ENCODE results near the gene FBXL17. TPM values are rescaled to one million over a fixed set of nuclear protein-coding genes. Genes with fewer than 3 reads are reported as not detected.

Gene FBXL17
- total RNA-seq, 2 donors from 2014 or later: 14.1 to 22.8 TPM

DNA sequence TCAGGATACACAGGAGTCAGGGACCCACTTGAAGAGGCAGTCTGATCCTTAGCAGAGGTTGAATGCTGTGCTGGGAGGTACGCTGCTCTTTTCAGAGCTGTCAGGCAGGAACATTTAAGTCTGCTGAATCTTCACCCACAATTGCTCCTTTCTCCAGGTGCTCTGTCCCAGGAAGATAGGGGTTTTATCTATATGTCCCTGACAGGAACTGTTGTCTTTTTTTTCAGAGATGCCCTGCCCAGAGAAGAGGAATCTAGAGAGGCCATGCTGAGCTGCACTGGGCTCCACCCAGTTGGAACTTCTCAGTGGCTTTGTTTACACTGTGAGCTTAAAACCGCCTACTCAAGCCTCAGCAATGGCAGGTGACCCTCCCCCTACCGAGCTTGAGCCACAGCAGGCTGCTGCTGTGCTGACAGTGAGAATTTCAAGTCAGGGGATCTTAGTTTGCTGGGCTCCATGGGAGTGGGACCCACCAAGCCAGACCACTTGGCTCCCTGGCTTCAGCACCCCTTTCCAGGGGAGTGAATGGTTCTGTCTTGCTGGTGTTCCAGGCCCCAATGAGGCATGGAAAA is 169.0 kb downstream of the FBXL17 start:
- no peak for DNase-seq
- Histone ChIP-seq H3K9ac (ENCODE audit: low read depth in 2 of 2, low read length in 2 of 2) (no peak overlapping the region), H3K4me3 (no peak overlapping the region), H3K27ac (no peak overlapping the region), H3K36me3 (no peaks in the 10 kb centered on the region), H3K27me3 (no peaks in the 10 kb centered on the region), H3K4me1 (no peaks in the 10 kb centered on the region), H3K9me3 (no peaks in the 10 kb centered on the region)
- TF ChIP-seq CTCF (IDR thresholded peaks at IDR 0.05): no peak
- intact Hi-C loops (cut with DNase I): no loop called here

DNA sequence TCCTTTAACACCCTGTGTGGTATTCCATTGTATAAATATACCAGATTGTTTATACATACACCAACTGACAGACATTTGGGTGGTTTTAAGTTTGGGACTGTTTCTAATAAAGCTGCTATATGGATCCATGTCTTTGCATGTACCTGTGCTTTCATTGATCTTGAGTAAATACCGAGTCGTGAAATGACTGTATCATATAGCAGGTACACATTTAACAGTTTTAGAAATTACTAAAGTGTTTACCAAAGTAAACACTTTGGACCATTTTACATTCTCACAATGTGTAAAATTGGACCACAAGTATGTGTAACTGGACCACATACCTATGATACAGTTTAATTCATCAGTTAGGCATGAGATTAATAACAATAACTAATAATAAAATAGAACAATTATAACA is 175.2 kb downstream of the FBXL17 start:
- H3K9me3 ChIP-seq: no peaks in the 10 kb centered on the region
- intact Hi-C loops (cut with DNase I): no loop called here
- H3K9ac ChIP-seq (ENCODE audit: low read depth in 2 of 2, low read length in 2 of 2): no peak overlapping the region
- no peaks in the 10 kb centered on the region for H3K4me1 ChIP-seq
- H3K4me3 ChIP-seq: no peak overlapping the region
- no peak for TF ChIP-seq CTCF (IDR thresholded peaks at IDR 0.05)
- H3K27ac ChIP-seq: no peak overlapping the region
- no peaks in the 10 kb centered on the region for H3K27me3 ChIP-seq
- no peak for DNase-seq
- H3K36me3 ChIP-seq: no peaks in the 10 kb centered on the region

- intact Hi-C loops (cut with DNase I): no loop called here
- Histone ChIP-seq H3K36me3 (no peaks in the 10 kb centered on the region), H3K4me3 (no peak overlapping the region), H3K27ac (no peak overlapping the region), H3K4me1 (no peaks in the 10 kb centered on the region), H3K27me3 (no peaks in the 10 kb centered on the region), H3K9me3 (no peaks in the 10 kb centered on the region), H3K9ac (ENCODE audit: low read depth in 2 of 2, low read length in 2 of 2) (no peak overlapping the region)
- TF ChIP-seq CTCF (IDR thresholded peaks at IDR 0.05): no peak
- no peak for DNase-seq
Measured at GRCh38 chr5:108201721-108202120, 180.2 kb downstream of the FBXL17 start.

- no peak for TF ChIP-seq CTCF (IDR thresholded peaks at IDR 0.05)
- Histone ChIP-seq H3K4me1 (no peaks in the 10 kb centered on the region), H3K4me3 (no peak overlapping the region), H3K27ac (no peak overlapping the region), H3K9me3 (no peaks in the 10 kb centered on the region), H3K9ac (ENCODE audit: low read depth in 2 of 2, low read length in 2 of 2) (no peak overlapping the region), H3K27me3 (no peaks in the 10 kb centered on the region), H3K36me3 (no peaks in the 10 kb centered on the region)
- intact Hi-C loops (cut with DNase I): no loop called here
- DNase-seq: no peak
Measured at GRCh38 chr5:108196276-108196675, 185.6 kb downstream of the FBXL17 start.

- no peak for TF ChIP-seq CTCF (IDR thresholded peaks at IDR 0.05)
- DNase-seq: no peak
- H3K36me3 ChIP-seq: no peaks in the 10 kb centered on the region
- no peaks in the 10 kb centered on the region for H3K27me3 ChIP-seq
- H3K9me3 ChIP-seq: no peaks in the 10 kb centered on the region
- no peaks in the 10 kb centered on the region for H3K4me1 ChIP-seq
- H3K9ac ChIP-seq (ENCODE audit: low read depth in 2 of 2, low read length in 2 of 2): no peak overlapping the region
- no peak overlapping the region for H3K4me3 ChIP-seq
- H3K27ac ChIP-seq: no peak overlapping the region
- intact Hi-C loops (cut with DNase I): no loop called here
Measured at GRCh38 chr5:108193021-108193795, 188.7 kb downstream of the FBXL17 start.
